Measurements from ENCODE around the gene ARHGEF25. TPM values are rescaled to one million over a fixed set of nuclear protein-coding genes. Genes with fewer than 3 reads are reported as not detected.
A peak's percentile ranks its signal among the peaks of the same experiment; 100 is the strongest.

Gene ARHGEF25
- total and polyA plus RNA-seq, 2 of the 13 experiments (the other 11 are each of a cell fraction or from before 2014, with no cell fraction given): 11.5 to 12.5 TPM

GRCh38 chr12:57621497-57622292 lies 10.5 kb downstream of the ARHGEF25 start (continued):
- no peak for TF ChIP-seq KIAA2018 (CRISPR knock-in tag; IDR thresholded peaks at IDR 0.05; ENCODE audit: borderline replicate concordance)
- TF ChIP-seq PRDM15 (CRISPR knock-in tag; IDR thresholded peaks at IDR 0.05): no peak
- TF ChIP-seq ZNF883 (CRISPR knock-in tag; IDR thresholded peaks at IDR 0.05; ENCODE audit: not compliant biosample characterization): peak; percentile 62
- TF ChIP-seq RERE (CRISPR knock-in tag; IDR thresholded peaks at IDR 0.05; ENCODE audit: low read depth): no peak
- no peak for TF ChIP-seq ATAD3A (CRISPR knock-in tag; IDR thresholded peaks at IDR 0.05)
- no peak for TF ChIP-seq SCMH1 (CRISPR knock-in tag; IDR thresholded peaks at IDR 0.05; ENCODE audit: borderline replicate concordance)
- no peak for TF ChIP-seq ZFP41 (CRISPR knock-in tag; IDR thresholded peaks at IDR 0.05; ENCODE audit: borderline replicate concordance)
- TF ChIP-seq FOXP1 (IDR thresholded peaks at IDR 0.05): no peak
- no peak for TF ChIP-seq FOXP1 (CRISPR knock-in tag; IDR thresholded peaks at IDR 0.05)
